Progenitor cell of endocrine pancreas (in vitro differentiated cells): Measurements from ENCODE around the gene RHOH. TPM values are rescaled to one million over a fixed set of nuclear protein-coding genes. Genes with fewer than 3 reads are reported as not detected.

Experiments used
- DNase-seq: peaks from one replicate; pipeline ENCODE4 v3.0.0; 2021; ENCODE audit warnings: low spot score; ENCODE audit not compliant: unreplicated experiment
- H3K27ac Mint-ChIP-seq: 2 replicates; pipeline ENCODE4 v1.8.0; 2021; ENCODE audit warnings: mild to moderate bottlenecking, moderate library complexity, mixed read lengths
- H3K27me3 Mint-ChIP-seq: 2 replicates; pipeline ENCODE4 v1.8.0; 2021; ENCODE audit warnings: mixed read lengths
- H3K36me3 Mint-ChIP-seq: 2 replicates; pipeline ENCODE4 v1.8.0; 2022; ENCODE audit warnings: mixed read lengths; ENCODE audit not compliant: insufficient read depth
- H3K4me1 Mint-ChIP-seq: 2 replicates; pipeline ENCODE4 v1.8.0; 2021; ENCODE audit warnings: low read depth, mixed read lengths
- H3K4me3 Mint-ChIP-seq: 2 replicates; pipeline ENCODE4 v1.8.0; 2021; ENCODE audit warnings: low read depth, mild to moderate bottlenecking, moderate library complexity, mixed read lengths
- H3K9me3 Mint-ChIP-seq: 2 replicates; pipeline ENCODE4 v1.8.0; 2021; ENCODE audit warnings: low read depth, mixed read lengths
- total RNA-seq: library from RNA; stranded (reverse); gene quantifications from 2 replicates; pipeline ENCODE4 v1.2.1, GENCODE V29; 2021
- TF ChIP-seq, protein P1 (sequence below): fragments of 200-600 bp; sonication (generic); IDR thresholded peaks from one replicate; pipeline ENCODE4 v1.5.0; 2021; ENCODE audit warnings: antibody characterized with exemption, mild to moderate bottlenecking; ENCODE audit not compliant: unreplicated experiment

Gene RHOH
- total RNA-seq, 1 donor from 2014 or later: 4.5 TPM

DNA sequence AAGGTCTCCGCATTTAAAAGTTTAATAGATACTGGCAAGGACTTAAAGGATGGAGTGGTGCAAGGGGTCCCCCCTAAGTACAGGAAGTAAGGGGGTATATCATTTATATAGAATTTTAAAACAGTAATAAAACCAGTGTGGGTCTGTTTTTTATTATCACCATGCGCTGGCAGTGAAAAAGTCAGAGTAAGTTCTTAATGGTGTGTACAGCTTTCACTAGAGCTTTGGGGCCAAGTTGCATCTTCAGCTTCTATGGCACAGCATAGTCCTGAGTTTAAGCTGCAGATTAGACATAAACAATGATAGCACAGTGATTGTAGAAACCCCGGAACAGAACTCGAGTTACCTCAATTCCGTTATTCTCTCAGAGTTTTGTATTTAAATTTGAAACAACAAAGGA is 27.6 kb downstream of the RHOH start:
- TF ChIP-seq, protein P1, sequence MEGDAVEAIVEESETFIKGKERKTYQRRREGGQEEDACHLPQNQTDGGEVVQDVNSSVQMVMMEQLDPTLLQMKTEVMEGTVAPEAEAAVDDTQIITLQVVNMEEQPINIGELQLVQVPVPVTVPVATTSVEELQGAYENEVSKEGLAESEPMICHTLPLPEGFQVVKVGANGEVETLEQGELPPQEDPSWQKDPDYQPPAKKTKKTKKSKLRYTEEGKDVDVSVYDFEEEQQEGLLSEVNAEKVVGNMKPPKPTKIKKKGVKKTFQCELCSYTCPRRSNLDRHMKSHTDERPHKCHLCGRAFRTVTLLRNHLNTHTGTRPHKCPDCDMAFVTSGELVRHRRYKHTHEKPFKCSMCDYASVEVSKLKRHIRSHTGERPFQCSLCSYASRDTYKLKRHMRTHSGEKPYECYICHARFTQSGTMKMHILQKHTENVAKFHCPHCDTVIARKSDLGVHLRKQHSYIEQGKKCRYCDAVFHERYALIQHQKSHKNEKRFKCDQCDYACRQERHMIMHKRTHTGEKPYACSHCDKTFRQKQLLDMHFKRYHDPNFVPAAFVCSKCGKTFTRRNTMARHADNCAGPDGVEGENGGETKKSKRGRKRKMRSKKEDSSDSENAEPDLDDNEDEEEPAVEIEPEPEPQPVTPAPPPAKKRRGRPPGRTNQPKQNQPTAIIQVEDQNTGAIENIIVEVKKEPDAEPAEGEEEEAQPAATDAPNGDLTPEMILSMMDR: no peak
- no peak overlapping the region for H3K4me3 Mint-ChIP-seq
- H3K36me3 Mint-ChIP-seq: no peaks in the 10 kb centered on the region
- DNase-seq: no peak
- no peak overlapping the region for H3K27ac Mint-ChIP-seq
- no peaks in the 10 kb centered on the region for H3K27me3 Mint-ChIP-seq
- no peaks in the 10 kb centered on the region for H3K4me1 Mint-ChIP-seq
- peaks cover 7% of the 10 kb centered on the region for H3K9me3 Mint-ChIP-seq

- DNase-seq: no peak
- Mint-ChIP-seq H3K4me1 (no peaks in the 10 kb centered on the region), H3K4me3 (no peak overlapping the region), H3K9me3 (peaks cover 7% of the 10 kb centered on the region), H3K27ac (no peak overlapping the region), H3K36me3 (no peaks in the 10 kb centered on the region), H3K27me3 (no peaks in the 10 kb centered on the region)
- TF ChIP-seq, protein P1: no peak
Observed at GRCh38 chr4:40225497-40225896, 28.7 kb downstream of the RHOH start.

GRCh38 chr4:40227284-40227683 is 30.5 kb downstream of the RHOH start:
- Mint-ChIP-seq H3K9me3 (peaks cover 7% of the 10 kb centered on the region), H3K4me3 (no peak overlapping the region), H3K27me3 (no peaks in the 10 kb centered on the region), H3K36me3 (no peaks in the 10 kb centered on the region), H3K4me1 (no peaks in the 10 kb centered on the region), H3K27ac (no peak overlapping the region)
- TF ChIP-seq, protein P1: no peak
- DNase-seq: no peak

GRCh38 chr4:40228497-40229365 is 31.9 kb downstream of the RHOH start:
- Mint-ChIP-seq H3K36me3 (no peaks in the 10 kb centered on the region), H3K4me3 (no peak overlapping the region), H3K27ac (no peak overlapping the region), H3K9me3 (no peaks in the 10 kb centered on the region), H3K27me3 (no peaks in the 10 kb centered on the region), H3K4me1 (no peaks in the 10 kb centered on the region)
- no peak for DNase-seq
- TF ChIP-seq, protein P1: peak; percentile 38

GRCh38 chr4:40231316-40231863 is 34.6 kb downstream of the RHOH start:
- DNase-seq: no peak
- TF ChIP-seq, protein P1: no peak
- no peak overlapping the region for H3K27ac Mint-ChIP-seq

More at GRCh38 chr4:40231316-40231863, 34.6 kb downstream of the RHOH start:
- no peaks in the 10 kb centered on the region for H3K4me1 Mint-ChIP-seq
- no peaks in the 10 kb centered on the region for H3K27me3 Mint-ChIP-seq
- no peaks in the 10 kb centered on the region for H3K36me3 Mint-ChIP-seq
- no peaks in the 10 kb centered on the region for H3K9me3 Mint-ChIP-seq
- H3K4me3 Mint-ChIP-seq: no peak overlapping the region
